Measurements from ENCODE around the gene PDZD4. TPM values are rescaled to one million over a fixed set of nuclear protein-coding genes. Genes with fewer than 3 reads are reported as not detected.

Gene PDZD4
- total and polyA plus RNA-seq, 2 experiments from 2014 or later = 30.5 to 230 TPM

DNA sequence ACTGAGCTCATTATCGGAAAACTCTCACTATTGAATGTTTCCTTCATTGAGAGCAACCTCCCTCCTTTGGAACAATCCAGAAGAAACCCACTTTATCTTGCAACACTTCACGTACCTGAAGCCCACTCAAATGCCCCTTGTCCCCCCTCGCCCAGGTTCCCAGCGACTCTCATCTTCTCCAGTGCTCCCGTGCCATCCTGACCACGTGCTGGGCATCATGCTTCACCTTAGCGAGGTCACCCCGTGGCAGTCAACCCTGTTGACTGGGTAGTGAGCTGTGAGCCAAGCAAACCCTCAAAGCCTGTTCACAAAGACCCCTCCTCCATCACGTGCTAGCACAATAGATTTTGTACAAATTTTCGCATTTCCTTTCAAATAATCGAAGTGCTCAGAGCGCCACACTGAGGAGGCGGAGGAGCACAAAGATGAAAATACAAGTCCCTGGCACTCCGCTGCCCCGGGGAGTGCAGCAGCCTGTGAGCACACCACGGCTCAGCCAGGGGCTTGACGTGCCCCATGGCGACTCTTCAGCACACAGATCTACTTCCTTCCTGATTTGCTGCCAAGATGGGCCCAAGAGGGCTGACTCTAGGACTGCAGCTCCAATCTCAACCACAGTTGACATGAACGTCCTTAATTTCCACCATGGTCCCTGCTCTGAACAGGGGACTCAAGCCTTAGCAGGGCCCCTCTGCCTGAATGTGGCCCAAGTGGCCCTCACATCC lies 15.6 kb downstream of the PDZD4 start:
- no peaks in the 10 kb centered on the region for H3K36me3 ChIP-seq (ENCODE audit: insufficient read depth)
- Mint-ChIP-seq H3K4me3 (0 out of 3 replicates have a peak overlapping the region, but pooled peaks have one; percentile 14), H3K27ac (peak overlapping the region; percentile 85; the same call in 1 of the 2 replicates), H3K4me1 (peaks cover 48% of the 10 kb centered on the region), H3K36me3 (ENCODE audit: low read depth) (peaks cover 21% of the 10 kb centered on the region; the same call in 2 of the 3 replicates), H3K27me3 (ENCODE audit: insufficient read depth, low read depth, poor library complexity) (peaks cover 7% of the 10 kb centered on the region), H3K9me3 (no peaks in the 10 kb centered on the region)
- ATAC-seq (no peak), DNase-seq (ENCODE audit: low spot score) (no peak)
- no peaks in the 10 kb centered on the region for H3K27me3 ChIP-seq (ENCODE audit: insufficient read depth)
- peaks cover 10% of the 10 kb centered on the region for H4K20me1 ChIP-seq (replicated peaks; ENCODE audit: insufficient read depth)
- no peaks in the 10 kb centered on the region for H3F3A ChIP-seq (replicated peaks; ENCODE audit: low read depth)
- no peak overlapping the region for H3K27ac ChIP-seq (ENCODE audit: low read depth)
- no peak overlapping the region for H3K4me3 ChIP-seq
- no peak overlapping the region for H2AFZ ChIP-seq
- H3K9me2 ChIP-seq (ENCODE audit: insufficient read depth) = no peaks in the 10 kb centered on the region
- H3K4me1 ChIP-seq (ENCODE audit: insufficient read depth) = peaks cover 29% of the 10 kb centered on the region
- H3K4me2 ChIP-seq = no peak overlapping the region
- TF ChIP-seq ZNF331 (CRISPR knock-in tag; IDR thresholded peaks at IDR 0.05; ENCODE audit: low read depth) (no peak), STAT1 (IDR thresholded peaks at IDR 0.05; ENCODE audit: unreplicated experiment) (no peak), EZH2phosphoT487 (IDR thresholded peaks at IDR 0.05; ENCODE audit: unreplicated experiment) (no peak), CREB1 (CRISPR knock-in tag; IDR thresholded peaks at IDR 0.05; ENCODE audit: low read depth) (no peak), NANOG (IDR thresholded peaks at IDR 0.05; ENCODE audit: borderline replicate concordance) (no peak), ZNF114 (CRISPR knock-in tag; IDR thresholded peaks at IDR 0.05) (no peak), JUNB (IDR thresholded peaks at IDR 0.05; ENCODE audit: unreplicated experiment) (no peak)
- TF ChIP-seq, protein P1, sequence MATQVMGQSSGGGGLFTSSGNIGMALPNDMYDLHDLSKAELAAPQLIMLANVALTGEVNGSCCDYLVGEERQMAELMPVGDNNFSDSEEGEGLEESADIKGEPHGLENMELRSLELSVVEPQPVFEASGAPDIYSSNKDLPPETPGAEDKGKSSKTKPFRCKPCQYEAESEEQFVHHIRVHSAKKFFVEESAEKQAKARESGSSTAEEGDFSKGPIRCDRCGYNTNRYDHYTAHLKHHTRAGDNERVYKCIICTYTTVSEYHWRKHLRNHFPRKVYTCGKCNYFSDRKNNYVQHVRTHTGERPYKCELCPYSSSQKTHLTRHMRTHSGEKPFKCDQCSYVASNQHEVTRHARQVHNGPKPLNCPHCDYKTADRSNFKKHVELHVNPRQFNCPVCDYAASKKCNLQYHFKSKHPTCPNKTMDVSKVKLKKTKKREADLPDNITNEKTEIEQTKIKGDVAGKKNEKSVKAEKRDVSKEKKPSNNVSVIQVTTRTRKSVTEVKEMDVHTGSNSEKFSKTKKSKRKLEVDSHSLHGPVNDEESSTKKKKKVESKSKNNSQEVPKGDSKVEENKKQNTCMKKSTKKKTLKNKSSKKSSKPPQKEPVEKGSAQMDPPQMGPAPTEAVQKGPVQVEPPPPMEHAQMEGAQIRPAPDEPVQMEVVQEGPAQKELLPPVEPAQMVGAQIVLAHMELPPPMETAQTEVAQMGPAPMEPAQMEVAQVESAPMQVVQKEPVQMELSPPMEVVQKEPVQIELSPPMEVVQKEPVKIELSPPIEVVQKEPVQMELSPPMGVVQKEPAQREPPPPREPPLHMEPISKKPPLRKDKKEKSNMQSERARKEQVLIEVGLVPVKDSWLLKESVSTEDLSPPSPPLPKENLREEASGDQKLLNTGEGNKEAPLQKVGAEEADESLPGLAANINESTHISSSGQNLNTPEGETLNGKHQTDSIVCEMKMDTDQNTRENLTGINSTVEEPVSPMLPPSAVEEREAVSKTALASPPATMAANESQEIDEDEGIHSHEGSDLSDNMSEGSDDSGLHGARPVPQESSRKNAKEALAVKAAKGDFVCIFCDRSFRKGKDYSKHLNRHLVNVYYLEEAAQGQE (IDR thresholded peaks at IDR 0.05; ENCODE audit: unreplicated experiment) = no peak
- TF ChIP-seq, protein P2, sequence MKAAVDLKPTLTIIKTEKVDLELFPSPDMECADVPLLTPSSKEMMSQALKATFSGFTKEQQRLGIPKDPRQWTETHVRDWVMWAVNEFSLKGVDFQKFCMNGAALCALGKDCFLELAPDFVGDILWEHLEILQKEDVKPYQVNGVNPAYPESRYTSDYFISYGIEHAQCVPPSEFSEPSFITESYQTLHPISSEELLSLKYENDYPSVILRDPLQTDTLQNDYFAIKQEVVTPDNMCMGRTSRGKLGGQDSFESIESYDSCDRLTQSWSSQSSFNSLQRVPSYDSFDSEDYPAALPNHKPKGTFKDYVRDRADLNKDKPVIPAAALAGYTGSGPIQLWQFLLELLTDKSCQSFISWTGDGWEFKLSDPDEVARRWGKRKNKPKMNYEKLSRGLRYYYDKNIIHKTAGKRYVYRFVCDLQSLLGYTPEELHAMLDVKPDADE (IDR thresholded peaks at IDR 0.05) = no peak
- H3K79me2 ChIP-seq (replicated peaks; ENCODE audit: insufficient read depth) = peaks cover 95% of the 10 kb centered on the region

DNA sequence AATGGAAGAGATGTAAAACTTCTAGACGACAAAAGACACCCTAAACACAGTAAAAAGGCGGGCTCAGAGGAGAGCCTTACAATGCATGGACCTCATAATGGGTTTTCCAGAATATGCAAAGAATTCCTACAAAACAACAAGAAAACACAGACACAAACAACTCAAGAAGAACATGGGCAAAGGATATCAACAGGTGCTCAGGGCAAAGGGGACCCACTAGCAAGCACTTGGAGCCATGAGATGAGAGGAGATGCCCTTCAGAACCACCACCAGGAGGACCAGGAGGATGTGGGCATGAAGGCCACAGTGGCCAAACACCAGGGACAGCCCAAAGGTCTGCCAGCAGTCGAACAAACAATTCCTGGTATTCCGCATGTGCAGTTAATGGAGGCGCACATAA lies 17.2 kb downstream of the PDZD4 start:
- Histone ChIP-seq H3K27ac (ENCODE audit: low read depth) (no peak overlapping the region; the same call in 1 of the 2 replicates), H3K4me1 (ENCODE audit: insufficient read depth) (peaks cover 28% of the 10 kb centered on the region), H3F3A (replicated peaks; ENCODE audit: low read depth) (no peaks in the 10 kb centered on the region), H2AFZ (no peak overlapping the region), H3K27me3 (ENCODE audit: insufficient read depth) (no peaks in the 10 kb centered on the region), H3K4me2 (no peak overlapping the region), H3K79me2 (replicated peaks; ENCODE audit: insufficient read depth) (peaks cover 96% of the 10 kb centered on the region), H3K4me3 (no peak overlapping the region), H3K9me2 (ENCODE audit: insufficient read depth) (no peaks in the 10 kb centered on the region), H4K20me1 (replicated peaks; ENCODE audit: insufficient read depth) (peaks cover 10% of the 10 kb centered on the region), H3K36me3 (ENCODE audit: insufficient read depth) (no peaks in the 10 kb centered on the region)
- peaks cover 55% of the 10 kb centered on the region for H3K4me1 Mint-ChIP-seq
- H3K27ac Mint-ChIP-seq = no peak overlapping the region
- H3K4me3 Mint-ChIP-seq = no peak overlapping the region; the same call in 2 of the 3 replicates
- ATAC-seq = no peak
- no peaks in the 10 kb centered on the region for H3K9me3 Mint-ChIP-seq
- no peak for DNase-seq (ENCODE audit: low spot score)
- peaks cover 21% of the 10 kb centered on the region; the same call in 2 of the 3 replicates for H3K36me3 Mint-ChIP-seq (ENCODE audit: low read depth)
- no peak for TF ChIP-seq NANOG (IDR thresholded peaks at IDR 0.05; ENCODE audit: borderline replicate concordance)
- H3K27me3 Mint-ChIP-seq (ENCODE audit: insufficient read depth, low read depth, poor library complexity) = peaks cover 7% of the 10 kb centered on the region

All from GM23338 (cell line).